GM10266 (cell line): Measurements from ENCODE around the gene AGMO.

Source experiments
- DNase-seq: peaks from one replicate; pipeline ENCODE4 v3.0.0; 2012; ENCODE audit errors: extremely low spot score
- TF ChIP-seq, protein P1 (sequence below): IDR thresholded peaks from 2 replicates; pipeline ENCODE4 v1.5.1; 2012; ENCODE audit warnings: mild to moderate bottlenecking, low read depth; ENCODE audit not compliant: control insufficient read depth, insufficient read depth; ENCODE audit errors: missing control alignments

The AGMO gene

DNA sequence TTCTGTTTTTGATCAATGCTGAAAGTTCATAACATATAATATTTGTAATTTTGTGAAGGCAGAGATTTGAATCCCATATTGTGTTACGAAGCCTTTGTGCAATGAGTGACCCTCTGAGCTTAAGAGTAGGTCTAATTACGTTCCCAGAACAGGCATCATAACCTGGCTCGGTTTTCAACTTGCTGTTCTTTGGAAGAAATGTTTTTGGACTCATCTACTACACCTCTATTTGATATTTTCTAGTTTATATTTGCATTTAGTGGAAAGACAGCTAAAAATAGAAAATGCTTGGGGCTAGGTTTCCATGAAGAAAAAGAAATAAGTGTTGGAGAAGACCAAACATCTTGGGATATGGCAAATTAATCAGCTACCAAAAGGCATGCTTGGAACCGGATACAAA lies 234.8 kb downstream of the AGMO start:
- no peak for DNase-seq
- TF ChIP-seq, protein P1, sequence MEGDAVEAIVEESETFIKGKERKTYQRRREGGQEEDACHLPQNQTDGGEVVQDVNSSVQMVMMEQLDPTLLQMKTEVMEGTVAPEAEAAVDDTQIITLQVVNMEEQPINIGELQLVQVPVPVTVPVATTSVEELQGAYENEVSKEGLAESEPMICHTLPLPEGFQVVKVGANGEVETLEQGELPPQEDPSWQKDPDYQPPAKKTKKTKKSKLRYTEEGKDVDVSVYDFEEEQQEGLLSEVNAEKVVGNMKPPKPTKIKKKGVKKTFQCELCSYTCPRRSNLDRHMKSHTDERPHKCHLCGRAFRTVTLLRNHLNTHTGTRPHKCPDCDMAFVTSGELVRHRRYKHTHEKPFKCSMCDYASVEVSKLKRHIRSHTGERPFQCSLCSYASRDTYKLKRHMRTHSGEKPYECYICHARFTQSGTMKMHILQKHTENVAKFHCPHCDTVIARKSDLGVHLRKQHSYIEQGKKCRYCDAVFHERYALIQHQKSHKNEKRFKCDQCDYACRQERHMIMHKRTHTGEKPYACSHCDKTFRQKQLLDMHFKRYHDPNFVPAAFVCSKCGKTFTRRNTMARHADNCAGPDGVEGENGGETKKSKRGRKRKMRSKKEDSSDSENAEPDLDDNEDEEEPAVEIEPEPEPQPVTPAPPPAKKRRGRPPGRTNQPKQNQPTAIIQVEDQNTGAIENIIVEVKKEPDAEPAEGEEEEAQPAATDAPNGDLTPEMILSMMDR = no peak

DNA sequence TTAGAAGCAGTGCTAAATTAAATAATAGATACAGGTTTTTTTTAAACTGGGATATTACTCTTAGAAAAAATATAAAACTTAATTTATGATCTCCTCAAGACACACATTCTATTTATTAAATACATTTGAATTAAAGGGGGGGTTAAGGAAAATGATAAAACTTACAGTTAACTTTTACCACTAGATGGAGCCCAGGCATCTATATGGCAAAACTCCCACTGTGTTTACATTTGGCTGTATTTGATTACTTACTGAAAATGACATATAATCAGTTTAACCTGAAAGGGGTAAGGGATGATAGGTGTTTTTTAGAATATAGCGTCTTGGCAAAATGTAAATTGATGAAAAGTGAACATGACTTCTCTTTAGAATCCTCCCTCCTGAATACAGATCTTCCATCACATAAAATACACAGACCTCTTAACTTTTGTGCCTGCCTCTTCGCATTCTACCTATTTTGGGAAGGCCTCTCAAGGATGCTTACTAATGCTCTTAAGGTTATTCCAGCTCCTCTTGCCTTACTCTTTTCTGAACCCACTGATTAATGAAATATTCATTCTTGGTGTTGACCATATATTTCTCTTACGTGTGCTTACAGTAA lies 235.7 kb downstream of the AGMO start:
- DNase-seq = peak; percentile 3
- TF ChIP-seq, protein P1 = peak; percentile 22

DNA sequence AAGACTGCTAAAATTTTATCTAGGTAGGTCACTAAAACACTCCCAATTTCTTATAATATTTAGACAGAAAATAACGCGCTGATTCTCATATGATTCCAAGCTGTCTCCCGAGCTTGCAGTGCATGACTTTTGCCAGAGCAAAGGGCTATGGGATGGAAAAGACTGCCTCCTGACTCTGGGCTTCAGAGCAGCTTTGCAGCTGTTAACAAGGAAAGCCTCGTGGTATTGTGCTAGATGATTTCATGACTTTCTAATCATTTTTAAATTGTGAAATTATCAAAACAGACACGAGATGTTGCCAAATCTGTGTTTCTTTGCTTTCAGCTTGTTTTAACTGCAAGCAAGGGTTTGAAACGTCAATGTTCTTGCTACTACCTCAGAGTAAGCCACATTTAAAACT lies 238.3 kb downstream of the AGMO start:
- DNase-seq = no peak
- TF ChIP-seq, protein P1 = no peak

DNA sequence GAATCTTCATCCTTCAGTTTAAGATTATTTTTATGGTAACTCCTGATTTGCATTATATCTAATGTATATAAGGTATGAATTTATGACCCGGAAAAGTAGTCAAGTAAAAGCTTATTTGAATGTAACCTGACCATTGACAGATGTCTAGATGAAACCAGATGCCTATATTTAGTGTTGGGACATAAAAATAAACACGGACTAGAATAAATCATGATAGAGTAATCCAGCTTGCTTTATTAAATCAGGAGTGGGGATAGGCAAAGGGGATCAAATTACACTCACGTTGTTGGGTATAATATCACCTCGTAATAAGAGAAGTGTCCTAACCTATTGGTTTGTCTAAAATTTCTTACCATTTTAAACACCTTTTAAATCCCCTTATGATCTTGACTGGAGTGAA lies 244.6 kb downstream of the AGMO start:
- DNase-seq = no peak

DNA sequence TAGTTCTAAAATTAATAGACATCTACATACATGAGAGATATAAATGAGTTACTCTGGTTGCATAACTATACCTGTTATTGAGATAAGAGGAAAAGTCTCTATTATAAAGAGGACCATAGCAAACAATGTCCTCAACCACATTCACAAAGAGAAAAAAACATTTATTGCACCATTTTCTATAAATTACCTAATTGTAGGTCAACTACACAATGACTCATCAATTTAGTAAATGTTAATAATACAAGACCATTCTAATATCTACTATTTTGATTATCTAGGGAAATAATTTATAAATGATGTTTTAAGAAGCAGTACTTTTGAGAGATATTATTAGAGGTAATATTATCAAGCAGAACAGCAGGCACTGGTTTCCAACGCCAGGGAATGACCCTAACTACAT lies 246.1 kb downstream of the AGMO start:
- DNase-seq = no peak
- TF ChIP-seq, protein P1 = no peak

More for the DNA sequence above, 244.6 kb downstream of the AGMO start:
- TF ChIP-seq, protein P1 = no peak

DNA sequence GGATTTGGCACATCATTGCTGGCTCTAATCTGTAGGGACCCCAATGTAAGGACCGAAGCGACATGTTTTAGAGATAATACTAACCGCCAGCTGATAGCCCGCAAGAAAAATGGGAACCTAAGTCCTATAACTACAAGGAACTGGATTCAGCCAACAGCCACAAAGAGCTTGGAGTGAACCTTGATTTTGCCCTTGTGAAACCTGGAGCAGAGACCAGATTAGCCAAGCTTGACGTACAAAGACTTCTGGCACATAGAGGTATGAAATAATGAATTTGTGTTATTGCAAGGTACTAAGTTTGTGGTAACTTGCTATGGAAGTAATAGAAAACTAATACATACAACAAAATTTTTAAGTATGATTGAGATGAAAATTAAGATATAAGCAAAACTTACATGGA lies 246.9 kb downstream of the AGMO start:
- no peak for DNase-seq
- TF ChIP-seq, protein P1 = no peak

DNA sequence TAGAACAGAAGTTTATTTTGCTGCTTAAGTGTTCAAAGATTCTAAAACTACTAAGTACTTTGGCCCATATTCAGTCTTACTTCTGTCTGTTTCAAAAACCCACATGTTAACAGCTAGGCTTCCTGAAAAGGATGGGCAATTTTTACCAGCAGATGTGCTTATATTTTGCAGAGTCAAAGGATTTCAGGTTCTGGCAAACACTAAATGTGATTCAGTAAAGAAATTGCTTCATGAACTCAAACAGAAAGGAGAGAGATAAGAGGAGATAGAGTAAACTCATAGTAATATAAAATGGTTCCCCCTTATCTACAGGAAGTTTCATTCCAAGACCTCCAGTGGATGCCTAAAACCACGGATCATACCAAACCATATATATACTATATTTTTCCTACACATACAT lies 248.5 kb downstream of the AGMO start:
- TF ChIP-seq, protein P1 = no peak
- no peak for DNase-seq
